Endodermal cell (in vitro differentiated cells): ENCODE measurements around the gene SDSL. TPM values are rescaled to one million over a fixed set of nuclear protein-coding genes. Genes with fewer than 3 reads are reported as not detected.

ENCODE experiments used
- DNase-seq: peaks from one replicate; pipeline ENCODE4 v3.0.0-alpha.2; 2017
- H3K27ac ChIP-seq: 2 replicates; pipeline ENCODE4 v1.5.1; 2013; ENCODE audit warnings: mild to moderate bottlenecking, low read depth, low read length, moderate library complexity
- H3K27me3 ChIP-seq: 2 replicates; pipeline ENCODE4 v1.6.1; 2013; ENCODE audit warnings: mild to moderate bottlenecking, low read length, moderate library complexity; ENCODE audit not compliant: insufficient read depth, control insufficient read depth, poor library complexity, severe bottlenecking
- H3K36me3 ChIP-seq: 2 replicates; pipeline ENCODE4 v1.7.0; 2013; ENCODE audit warnings: mild to moderate bottlenecking, low read length, moderate library complexity; ENCODE audit not compliant: control insufficient read depth, insufficient read depth
- H3K4me1 ChIP-seq: one replicate; pipeline ENCODE4 v1.7.0; 2013; ENCODE audit warnings: low read length; ENCODE audit not compliant: control insufficient read depth, insufficient read depth
- H3K4me3 ChIP-seq: 2 replicates; pipeline ENCODE4 v1.5.1; 2013; ENCODE audit warnings: mild to moderate bottlenecking, low read length, moderate library complexity
- H3K9ac ChIP-seq: 2 replicates; pipeline ENCODE4 v1.6.1; 2013; ENCODE audit warnings: mild to moderate bottlenecking, low read length, moderate library complexity; ENCODE audit not compliant: poor library complexity, severe bottlenecking; ENCODE audit errors: extremely low read depth
- H3K9me3 ChIP-seq: 2 replicates; pipeline ENCODE4 v1.6.1; 2013; ENCODE audit warnings: mild to moderate bottlenecking, low read length, moderate library complexity; ENCODE audit not compliant: control insufficient read depth
- H3K27ac Mint-ChIP-seq: 2 replicates; pipeline ENCODE4 v1.8.0; 2020; ENCODE audit warnings: mixed read lengths
- H3K27me3 Mint-ChIP-seq: 2 replicates; pipeline ENCODE4 v1.8.0; 2021; ENCODE audit warnings: mild to moderate bottlenecking, mixed read lengths; ENCODE audit not compliant: insufficient read depth
- H3K36me3 Mint-ChIP-seq: 2 replicates; pipeline ENCODE4 v1.8.0; 2020; ENCODE audit warnings: low read depth, mixed read lengths
- H3K4me1 Mint-ChIP-seq: 2 replicates; pipeline ENCODE4 v1.8.0; 2020; ENCODE audit warnings: mixed read lengths
- H3K4me3 Mint-ChIP-seq: 2 replicates; pipeline ENCODE4 v1.8.0; 2020; ENCODE audit warnings: mild to moderate bottlenecking, moderate library complexity, mixed read lengths
- H3K9me3 Mint-ChIP-seq: 2 replicates; pipeline ENCODE4 v1.8.0; 2020; ENCODE audit warnings: mild to moderate bottlenecking, mixed read lengths
- WGBS, 2 experiments: methylation state at CpG; one replicate each; pipeline versions ENCODE4 v1.1.5 to v1.1.7; 2013; ENCODE audit warnings: missing lambda C conversion rate in 2 of 2, mixed read lengths in 1 of 2; ENCODE audit not compliant: insufficient coverage in 1 of 2, insufficient read length in 1 of 2; 5-methylcytosine and 5-hydroxymethylcytosine counted together
- total RNA-seq, 2 donors: library from RNA; stranded (reverse); fragmentation: NEBNext Ultra II Directional in 1 of 2; extraction: Animal tissue kit (Norgen Biotek cat#: 25700) in 1 of 2; gene quantifications; 2 replicates in 1 of 2; 3 replicates in 1 of 2; pipeline ENCODE4 v1.2.1, GENCODE V29; 2021
- TF ChIP-seq, protein P1 (sequence below): fragments of 200-600 bp; sonication (generic); conservative IDR thresholded peaks from 2 replicates; pipeline ENCODE4 v1.5.0; 2021; ENCODE audit warnings: antibody characterized with exemption, mild to moderate bottlenecking

Gene SDSL
- total RNA-seq, 2 donors from 2014 or later, result 2.4 to 5.7 TPM

DNA sequence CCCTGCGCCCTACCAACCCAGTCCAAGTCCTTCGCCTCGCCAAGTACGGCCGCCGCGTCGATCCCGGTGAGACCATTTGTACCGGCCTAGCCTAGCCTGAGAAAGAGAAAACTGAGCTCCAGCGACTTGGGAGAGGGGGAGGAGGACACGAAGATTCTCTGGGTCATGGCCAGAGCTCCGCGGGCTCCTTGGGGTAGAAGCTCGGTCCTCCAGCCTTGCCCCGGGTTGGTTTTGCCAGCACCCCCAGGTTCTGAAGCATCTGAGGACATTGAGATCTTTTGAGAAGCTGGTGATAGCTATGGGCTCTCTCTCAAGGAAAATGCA is 42.2 kb downstream of the SDSL start:
- WGBS, 2 experiments, result 3 to 4% methylated on average over 12 to 16 of the region's 16 CpGs
- Histone ChIP-seq H3K4me1 (no peaks in the 10 kb centered on the region), H3K36me3 (no peaks in the 10 kb centered on the region), H3K27me3 (peaks cover 100% of the 10 kb centered on the region), H3K27ac (no peak overlapping the region), H3K9ac (no peak overlapping the region), H3K9me3 (no peaks in the 10 kb centered on the region), H3K4me3 (peak overlapping the region; percentile 35)
- TF ChIP-seq, protein P1, sequence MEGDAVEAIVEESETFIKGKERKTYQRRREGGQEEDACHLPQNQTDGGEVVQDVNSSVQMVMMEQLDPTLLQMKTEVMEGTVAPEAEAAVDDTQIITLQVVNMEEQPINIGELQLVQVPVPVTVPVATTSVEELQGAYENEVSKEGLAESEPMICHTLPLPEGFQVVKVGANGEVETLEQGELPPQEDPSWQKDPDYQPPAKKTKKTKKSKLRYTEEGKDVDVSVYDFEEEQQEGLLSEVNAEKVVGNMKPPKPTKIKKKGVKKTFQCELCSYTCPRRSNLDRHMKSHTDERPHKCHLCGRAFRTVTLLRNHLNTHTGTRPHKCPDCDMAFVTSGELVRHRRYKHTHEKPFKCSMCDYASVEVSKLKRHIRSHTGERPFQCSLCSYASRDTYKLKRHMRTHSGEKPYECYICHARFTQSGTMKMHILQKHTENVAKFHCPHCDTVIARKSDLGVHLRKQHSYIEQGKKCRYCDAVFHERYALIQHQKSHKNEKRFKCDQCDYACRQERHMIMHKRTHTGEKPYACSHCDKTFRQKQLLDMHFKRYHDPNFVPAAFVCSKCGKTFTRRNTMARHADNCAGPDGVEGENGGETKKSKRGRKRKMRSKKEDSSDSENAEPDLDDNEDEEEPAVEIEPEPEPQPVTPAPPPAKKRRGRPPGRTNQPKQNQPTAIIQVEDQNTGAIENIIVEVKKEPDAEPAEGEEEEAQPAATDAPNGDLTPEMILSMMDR, result no peak
- H3K4me3 Mint-ChIP-seq, result peak overlapping the region; percentile 24
- no peaks in the 10 kb centered on the region for H3K36me3 Mint-ChIP-seq
- H3K9me3 Mint-ChIP-seq, result no peaks in the 10 kb centered on the region
- no peak overlapping the region for H3K27ac Mint-ChIP-seq
- peaks cover 15% of the 10 kb centered on the region for H3K4me1 Mint-ChIP-seq
- no peak for DNase-seq
- peaks cover 98% of the 10 kb centered on the region for H3K27me3 Mint-ChIP-seq

DNA sequence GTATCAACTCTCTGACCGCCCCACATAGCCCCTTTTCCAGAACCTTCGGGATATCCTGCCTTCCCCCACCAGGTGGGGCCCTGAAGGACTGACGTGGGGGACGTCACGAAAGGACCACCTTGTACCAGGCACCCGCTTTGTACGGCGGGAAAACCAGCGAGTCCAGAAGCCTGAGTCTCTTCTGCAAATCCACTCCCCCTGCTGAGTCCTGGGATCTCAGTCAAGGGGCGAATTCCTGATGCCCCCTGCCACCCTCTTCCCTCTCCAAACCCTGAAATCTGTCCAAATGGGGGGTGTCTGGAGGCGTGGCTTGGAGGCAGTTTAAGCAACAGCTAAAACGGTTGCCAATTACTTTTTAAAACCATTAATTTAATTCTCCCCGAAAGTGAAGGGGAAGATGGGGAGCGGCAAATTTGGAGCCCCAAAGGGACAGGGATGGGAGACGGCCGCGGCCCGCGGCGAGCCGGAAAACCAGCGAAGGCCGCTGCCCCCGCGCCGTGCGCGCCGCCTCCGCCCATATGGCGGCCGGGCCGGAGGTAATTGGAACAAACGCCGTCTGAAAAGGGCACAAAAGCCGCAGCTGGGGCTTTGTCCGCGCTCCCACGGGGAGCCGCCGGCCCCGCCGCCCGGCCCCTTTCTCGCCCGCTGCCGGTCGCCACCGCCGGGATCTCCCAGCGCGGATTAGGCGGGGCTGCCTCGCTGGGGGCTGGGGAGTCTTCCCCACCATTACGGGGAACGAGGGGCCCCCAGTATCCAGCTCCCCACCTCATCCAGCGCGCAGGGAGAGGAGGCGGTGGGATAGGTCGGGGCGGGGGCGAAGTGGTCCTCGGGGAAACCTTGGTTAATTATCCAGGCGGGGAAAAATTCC is 42.9 kb downstream of the SDSL start:
- H3K27me3 Mint-ChIP-seq, result peaks cover 98% of the 10 kb centered on the region
- H3K27ac Mint-ChIP-seq, result no peak overlapping the region
- DNase-seq, result peak; percentile 75
- H3K36me3 Mint-ChIP-seq, result no peaks in the 10 kb centered on the region
- WGBS, 2 experiments, result 1 to 5% methylated on average over 19 to 63 of the region's 64 CpGs
- Histone ChIP-seq H3K4me3 (no peak overlapping the region), H3K27me3 (peaks cover 100% of the 10 kb centered on the region), H3K4me1 (no peaks in the 10 kb centered on the region), H3K9me3 (no peaks in the 10 kb centered on the region), H3K27ac (no peak overlapping the region), H3K36me3 (no peaks in the 10 kb centered on the region), H3K9ac (no peak overlapping the region)
- H3K4me3 Mint-ChIP-seq, result no peak overlapping the region
- no peaks in the 10 kb centered on the region for H3K9me3 Mint-ChIP-seq
- peaks cover 15% of the 10 kb centered on the region for H3K4me1 Mint-ChIP-seq
- TF ChIP-seq, protein P1, result no peak

DNA sequence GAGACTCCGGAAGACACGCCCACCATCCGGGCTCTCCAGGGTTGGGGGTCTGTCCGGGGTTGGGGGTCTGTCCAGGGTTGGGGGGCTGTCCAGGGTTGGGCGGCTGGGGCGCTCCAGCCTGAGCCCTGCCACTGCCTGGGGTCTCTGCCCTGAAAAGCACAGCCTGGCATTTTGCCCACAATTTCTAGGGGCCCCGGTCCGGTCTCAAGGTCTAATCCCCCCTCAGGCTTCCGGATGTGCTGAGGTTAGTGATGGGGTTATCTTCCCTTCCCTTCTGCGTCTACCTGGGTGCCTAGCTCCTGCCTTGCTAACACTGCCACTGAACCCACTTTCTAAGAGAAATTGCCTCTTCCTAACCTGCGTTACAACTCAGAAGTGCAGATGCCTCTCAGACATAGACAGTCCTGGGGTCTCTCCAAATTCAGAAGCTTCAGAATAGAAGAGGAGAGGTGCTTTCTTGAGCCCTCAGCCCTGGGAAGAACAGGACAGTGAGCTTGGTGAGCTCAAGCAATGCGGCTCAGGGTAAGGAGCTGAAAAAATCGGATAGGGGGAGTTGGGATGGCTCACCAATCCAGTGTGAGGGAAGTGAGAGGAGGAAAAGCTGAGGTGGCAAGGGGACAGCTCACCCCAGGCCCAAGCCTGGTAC is 43.8 kb downstream of the SDSL start:
- no peak overlapping the region for H3K27ac ChIP-seq
- H3K4me3 Mint-ChIP-seq, result no peak overlapping the region
- H3K36me3 ChIP-seq, result no peaks in the 10 kb centered on the region
- TF ChIP-seq, protein P1, result no peak
- no peaks in the 10 kb centered on the region for H3K9me3 ChIP-seq
- no peak overlapping the region for H3K9ac ChIP-seq
- peaks cover 1% of the 10 kb centered on the region for H3K4me1 ChIP-seq
- peaks cover 100% of the 10 kb centered on the region for H3K27me3 ChIP-seq
- WGBS, 2 experiments, result 0 to 5% methylated on average over 6 to 13 of the region's 13 CpGs
- no peak overlapping the region for H3K27ac Mint-ChIP-seq
- H3K4me1 Mint-ChIP-seq, result peaks cover 19% of the 10 kb centered on the region
- H3K4me3 ChIP-seq, result no peak overlapping the region
- H3K36me3 Mint-ChIP-seq, result no peaks in the 10 kb centered on the region
- H3K27me3 Mint-ChIP-seq, result peaks cover 98% of the 10 kb centered on the region
- DNase-seq, result no peak
- H3K9me3 Mint-ChIP-seq, result no peaks in the 10 kb centered on the region
